H1 (cell line): ENCODE data around the gene MYD88. TPM values are rescaled to one million over a fixed set of nuclear protein-coding genes. Genes with fewer than 3 reads are reported as not detected.

Experiments
- CBX8 ChIP-seq: fragments of 300-800, 300-1000 bp; sonication (generic); IDR thresholded peaks from 2 replicates; pipeline ENCODE4 v1.7.1; 2016; ENCODE audit warnings: low read depth, low read length, borderline replicate concordance
- polyA plus RNA-seq, 7 experiments: library from polyadenylated mRNA; depleted of rRNA in 3 of 7; stranded (reverse) in 5 of 7; unstranded in 2 of 7; fragments of >200 nt in 5 of 7; fragments of 200-250 nt in 2 of 7; gene quantifications; 1 replicate in 5 of 7; 2 replicates in 1 of 7; 4 replicates in 1 of 7; pipeline versions ENCODE4 v1.2.1 to v1.2.3, GENCODE V29; 2011 to 2013; ENCODE audit warnings: missing spikeins in 2 of 7, mixed read lengths in 2 of 7
- total RNA-seq: library from RNA; stranded (reverse); fragmentation: NEBNext Ultra II Directional; extraction: Animal tissue kit (Norgen Biotek cat#: 25700); gene quantifications from 2 replicates; pipeline ENCODE4 v1.2.1, GENCODE V29; 2021

The MYD88 gene
- total and polyA plus RNA-seq, 2 of the 8 experiments (the other 6 are each of a cell fraction or from before 2014, with no cell fraction given) = 22.1 to 22.5 TPM

DNA sequence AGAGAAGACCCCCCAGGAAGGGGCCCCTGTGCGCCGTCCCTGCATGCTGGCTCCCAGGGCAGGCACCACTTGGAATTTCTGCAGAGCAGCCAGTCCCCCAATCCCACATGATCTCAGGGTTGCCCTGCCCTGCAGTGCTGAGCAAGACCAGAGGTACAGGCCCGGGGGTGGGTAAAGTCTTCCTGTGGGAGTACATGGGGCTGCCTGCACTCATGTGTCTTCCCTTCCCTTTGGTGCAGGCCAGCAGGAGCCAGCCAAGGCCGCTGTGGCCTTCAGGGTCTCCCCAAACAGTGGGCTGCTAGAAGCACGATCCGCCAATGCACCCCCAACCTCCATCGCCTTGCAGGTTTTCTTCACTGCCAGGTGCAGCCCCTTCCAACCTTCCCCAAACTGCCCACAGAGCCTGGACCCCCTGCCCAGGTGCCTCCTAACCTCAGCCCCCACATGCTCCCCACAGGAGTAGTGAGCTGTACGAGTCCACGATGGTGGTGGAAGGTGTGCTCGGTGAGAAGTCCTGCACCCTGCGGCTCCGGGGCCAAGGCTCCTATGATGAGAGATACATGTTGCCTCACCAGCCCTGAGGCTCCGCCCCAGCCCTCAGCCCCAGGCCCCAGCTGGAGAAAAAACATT lies 16.5 kb upstream of the MYD88 start (continued):
- no peak for TF ChIP-seq CBX8
